HCT116 (cell line): ENCODE data around the gene GMPPA. TPM values are rescaled to one million over a fixed set of nuclear protein-coding genes. Genes with fewer than 3 reads are reported as not detected.

Experiments
- ATAC-seq: fragments of 200-7000 bp; cut with Tn5 transposase; 2 replicates; pipeline ENCODE4 v1.9.1; 2020; ENCODE audit warnings: mild to moderate bottlenecking, moderate library complexity
- BruUV-seq: library from RNA; stranded (reverse); fragments of 400-500 nt; replicated peaks from 2 replicates; lab custom pipeline; 2021; lab: Mats Ljungman, UMichigan
- CTCF ChIA-PET: fragments of 300-600 bp; sonication (Branson Sonifier 250); formaldehyde crosslinking; loops from one replicate; lab custom pipeline; 2021; ENCODE audit warnings: antibody characterized with exemption; lab: Charles Lee
- POLR2A ChIA-PET: fragments of 300-600, 350-600 bp; sonication (Branson Sonifier 250); formaldehyde crosslinking; loops from one replicate; lab custom pipeline; 2021; ENCODE audit warnings: antibody characterized with exemption; lab: Charles Lee
- RAD21 ChIA-PET, 2 experiments: fragments of 300-600 bp; sonication (Branson Sonifier 250); formaldehyde crosslinking; loops; one replicate each; lab custom pipeline; 2023; ENCODE audit warnings: low total read pairs in 2 of 2; ENCODE audit not compliant: uncharacterized antibody in 2 of 2, unreplicated experiment in 2 of 2, low non-redundant PET in 1 of 2; lab: Charles Lee
- DNase-seq: peaks from one replicate; pipeline ENCODE4 v3.0.0-alpha.2; 2010; ENCODE audit warnings: low read depth, low spot score
- H2AFZ ChIP-seq: fragments of 200-600 bp; shearing (Covaris generic), sonication (generic); 2 replicates; pipeline ENCODE4 v1.6.1; 2017; ENCODE audit warnings: low read depth, mixed run types, mixed read lengths, antibody characterized with exemption, low read length; ENCODE audit not compliant: poor library complexity, severe bottlenecking
- H3K27ac ChIP-seq: 2 replicates; pipeline ENCODE4 v1.5.1; 2012; ENCODE audit warnings: low read depth, low read length
- H3K27me3 ChIP-seq: fragments of 200-600 bp; sonication (generic); 2 replicates; pipeline ENCODE4 v1.6.1; 2016; ENCODE audit warnings: mixed run types, low read length, mixed read lengths; ENCODE audit not compliant: insufficient read depth
- H3K36me3 ChIP-seq, 2 experiments: fragments of 200-500 bp in 1 of 2; fragments of 200-600 bp in 1 of 2; sonication (Bioruptor generic) in 1 of 2; sonication (generic) in 1 of 2; 2 replicates each; pipeline versions ENCODE4 v1.5.1 to v1.6.1; 2014 to 2016; ENCODE audit warnings: low read length in 2 of 2, inconsistent platforms in 1 of 2, mixed read lengths in 1 of 2, mixed run types in 1 of 2; ENCODE audit not compliant: insufficient read depth in 2 of 2, control insufficient read depth in 1 of 2
- H3K4me1 ChIP-seq, 2 experiments: fragments of 200-600 bp in 1 of 2; sonication (generic) in 1 of 2; 2 replicates each; pipeline versions ENCODE4 v1.5.1 to v1.6.1; 2012 to 2017; ENCODE audit warnings: low read length in 2 of 2, inconsistent platforms in 1 of 2, mild to moderate bottlenecking in 1 of 2, mixed read lengths in 1 of 2, mixed run types in 1 of 2, moderate library complexity in 1 of 2; ENCODE audit not compliant: insufficient read depth in 2 of 2, control insufficient read depth in 1 of 2
- H3K4me2 ChIP-seq: fragments of 200-600 bp; sonication (generic); 2 replicates; pipeline ENCODE4 v1.6.1; 2017; ENCODE audit warnings: mixed run types, low read length, mixed read lengths
- H3K4me3 ChIP-seq, 2 experiments: fragments of 200-600 bp in 1 of 2; sonication (generic) in 1 of 2; replicated peaks in 1 of 2; 2 replicates each; pipeline ENCODE4 v1.5.1; 2011 to 2016; ENCODE audit warnings: low read length in 2 of 2, control low read depth in 1 of 2, low read depth in 1 of 2, mild to moderate bottlenecking in 1 of 2, mixed read lengths in 1 of 2, mixed run types in 1 of 2
- H3K79me2 ChIP-seq: fragments of 200-600 bp; sonication (generic); 2 replicates; pipeline ENCODE4 v1.6.1; 2017; ENCODE audit warnings: mild to moderate bottlenecking, mixed run types, low read length, moderate library complexity, mixed read lengths; ENCODE audit not compliant: insufficient read depth
- H3K9ac ChIP-seq: fragments of 200-600 bp; sonication (generic); 2 replicates; pipeline ENCODE4 v1.6.1; 2016; ENCODE audit warnings: low read length, mixed read lengths
- H3K9me2 ChIP-seq: fragments of 200-600 bp; sonication (generic), shearing (Covaris generic); 2 replicates; pipeline ENCODE4 v1.6.1; 2017; ENCODE audit warnings: mixed run types, mild to moderate bottlenecking, moderate library complexity; ENCODE audit not compliant: insufficient read depth
- H3K9me3 ChIP-seq, 2 experiments: fragments of 200-500 bp in 1 of 2; fragments of 200-600 bp in 1 of 2; sonication (Bioruptor generic) in 1 of 2; sonication (generic) in 1 of 2; 2 replicates each; pipeline ENCODE4 v1.6.1; 2014 to 2017; ENCODE audit warnings: low read length in 2 of 2, mixed read lengths in 2 of 2, inconsistent platforms in 1 of 2, low read depth in 1 of 2, mild to moderate bottlenecking in 1 of 2, mixed run types in 1 of 2, moderate library complexity in 1 of 2; ENCODE audit not compliant: control insufficient read depth in 1 of 2, insufficient read depth in 1 of 2
- H4K20me1 ChIP-seq: fragments of 200-600 bp; sonication (generic), shearing (Covaris generic); 2 replicates; pipeline ENCODE4 v1.6.1; 2017; ENCODE audit warnings: mixed run types, mild to moderate bottlenecking, moderate library complexity; ENCODE audit not compliant: insufficient read depth
- ATF3 ChIP-seq: IDR thresholded peaks from 2 replicates; pipeline ENCODE4 v1.6.1; 2012
- CEBPB ChIP-seq: IDR thresholded peaks from 2 replicates; pipeline ENCODE4 v1.6.1; 2012; ENCODE audit warnings: low read depth
- CTCF ChIP-seq, 3 experiments: fragments of 200-600 bp in 1 of 3; sonication (generic) in 1 of 3; IDR thresholded peaks in 2 of 3; conservative IDR thresholded peaks in 1 of 3; 2 replicates each; pipeline ENCODE4 v1.5.1; 2012 to 2017; ENCODE audit warnings: low read depth in 2 of 3, low read length in 2 of 3, antibody characterized with exemption in 1 of 3, borderline replicate concordance in 1 of 3, control low read depth in 1 of 3, mild to moderate bottlenecking in 1 of 3, mixed read lengths in 1 of 3, mixed run types in 1 of 3, moderate library complexity in 1 of 3; ENCODE audit not compliant: insufficient read depth in 1 of 3
- EGR1 ChIP-seq: IDR thresholded peaks from 2 replicates; pipeline ENCODE4 v1.6.1; 2012; ENCODE audit warnings: low read depth
- ELF1 ChIP-seq: IDR thresholded peaks from 2 replicates; pipeline ENCODE4 v1.6.1; 2012; ENCODE audit warnings: low read depth, borderline replicate concordance
- EZH2 ChIP-seq: fragments of 200-600 bp; sonication (generic); IDR thresholded peaks from 2 replicates; pipeline ENCODE4 v1.6.1; 2017; ENCODE audit warnings: antibody characterized with exemption, mixed run types
- JUND ChIP-seq: IDR thresholded peaks from 2 replicates; pipeline ENCODE4 v1.6.1; 2012
- MAX ChIP-seq: IDR thresholded peaks from 2 replicates; pipeline ENCODE4 v1.6.1; 2012
- POLR2A ChIP-seq: IDR thresholded peaks from 2 replicates; pipeline ENCODE4 v1.7.0; 2011; ENCODE audit warnings: borderline replicate concordance; ENCODE audit not compliant: insufficient read depth, insufficient read length; ENCODE audit errors: extremely low read depth
- POLR2AphosphoS5 ChIP-seq: IDR thresholded peaks from 2 replicates; pipeline ENCODE4 v1.6.1; 2011; ENCODE audit warnings: mild to moderate bottlenecking, low read depth, low read length, moderate library complexity
- RAD21 ChIP-seq: IDR thresholded peaks from 2 replicates; pipeline ENCODE4 v1.6.1; 2012; ENCODE audit warnings: low read depth, mild to moderate bottlenecking
- SIN3A ChIP-seq: IDR thresholded peaks from 2 replicates; pipeline ENCODE4 v1.6.1; 2012; ENCODE audit warnings: low read depth
- SP1 ChIP-seq: IDR thresholded peaks from 2 replicates; pipeline ENCODE4 v1.6.1; 2012; ENCODE audit warnings: low read depth
- SRF ChIP-seq: IDR thresholded peaks from 2 replicates; pipeline ENCODE4 v1.6.1; 2012; ENCODE audit warnings: low read depth
- TCF7L2 ChIP-seq: IDR thresholded peaks from 2 replicates; pipeline ENCODE4 v1.7.0; 2011; ENCODE audit warnings: borderline replicate concordance, inconsistent platforms; ENCODE audit not compliant: insufficient read depth, insufficient read length; ENCODE audit errors: extremely low read depth
- YY1 ChIP-seq: IDR thresholded peaks from 2 replicates; pipeline ENCODE4 v1.6.1; 2011; ENCODE audit warnings: low read length, low read depth, moderate library complexity, mild to moderate bottlenecking; ENCODE audit not compliant: insufficient replicate concordance; ENCODE audit errors: extremely low read depth
- ZFX ChIP-seq: fragments of 450-650 bp; IDR thresholded peaks from 2 replicates; pipeline ENCODE4 v1.6.1; 2017
- ZNF274 ChIP-seq: fragments of 200-500 bp; sonication (Bioruptor generic); IDR thresholded peaks from 2 replicates; pipeline ENCODE4 v1.6.1; 2014; ENCODE audit warnings: mild to moderate bottlenecking, low read depth, low read length, inconsistent platforms
- intact Hi-C: fragments of 100-400 bp; cut with micrococcal nuclease; formaldehyde crosslinking; loops from 2 replicates; pipeline ENCODE4 v1.10.0; 2022
- total RNA-seq: library from RNA; stranded (reverse); gene quantifications from one replicate; pipeline ENCODE4 v1.2.1, GENCODE V29; 2021; ENCODE audit not compliant: unreplicated experiment

Gene GMPPA
- total RNA-seq, 1 experiment from 2014 or later = 71.8 TPM

GRCh38 chr2:219459460-219460311 lies 39.0 kb upstream of the GMPPA start:
- H2AFZ ChIP-seq = no peak overlapping the region
- H3K36me3 ChIP-seq = peaks cover 3 to 14% of the 10 kb centered on the region in 2 experiments; a peak in 3 of 4 replicates
- POLR2A ChIA-PET = no interaction called here
- ATAC-seq = peak; percentile 85
- TF ChIP-seq ELF1 = no peak
- peak in 2 of 3 experiments; percentile 90 to 91; a peak in 4 of 6 replicates for TF ChIP-seq CTCF (IDR thresholded peaks at IDR 0.05 in 2 of 3, conservative IDR thresholded peaks at IDR 0.05 in 1 of 3; ENCODE audit: borderline replicate concordance in 1 of 3, insufficient read depth in 1 of 3, low read depth in 2 of 3, low read length in 2 of 3)
- TF ChIP-seq, all 23 proteins: peak for 1
- Histone ChIP-seq H3K9me3 (no peaks in the 10 kb centered on the region), H3K9me2 (no peaks in the 10 kb centered on the region), H4K20me1 (no peaks in the 10 kb centered on the region), H3K9ac (no peak overlapping the region), H3K79me2 (no peaks in the 10 kb centered on the region; the same call in 1 of the 2 replicates), H3K4me2 (0 out of 2 replicates have a peak overlapping the region, but pooled peaks have one; percentile 28), H3K4me3 (no peak overlapping the region), H3K4me1 (peaks cover 0 to 37% of the 10 kb centered on the region in 2 experiments; a peak in 2 of 4 replicates), H3K27ac (no peak overlapping the region), H3K27me3 (no peaks in the 10 kb centered on the region)
- intact Hi-C loops = loop anchor here (1.0 to 2.0 kb wide), 2 partner anchors 57 to 71 kb away; no protein-coding TSS in a partner anchor
- no peak for DNase-seq
- no TSS peak for BruUV-seq
- CTCF ChIA-PET = interaction anchor here (0.9 to 2.8 kb wide), 5 partner anchors 36 to 71 kb away, joined by 3 to 15 read pairs (median 6); partner anchors contain the start of gene GMPPA
- RAD21 ChIA-PET = interaction anchor here (0.6 to 1.7 kb wide), 3 partner anchors 62 to 70 kb away, joined by 5 to 13 read pairs (median 8); no protein-coding TSS in a partner anchor

GRCh38 chr2:219460424-219460926 lies 38.2 kb upstream of the GMPPA start:
- Histone ChIP-seq H3K9me3 (no peaks in the 10 kb centered on the region), H4K20me1 (no peaks in the 10 kb centered on the region), H3K9ac (no peak overlapping the region), H3K4me1 (peaks cover 0 to 36% of the 10 kb centered on the region in 2 experiments; a peak in 2 of 4 replicates), H3K4me3 (no peak overlapping the region), H3K79me2 (no peaks in the 10 kb centered on the region; the same call in 1 of the 2 replicates), H3K27me3 (no peaks in the 10 kb centered on the region), H3K9me2 (no peaks in the 10 kb centered on the region), H3K27ac (no peak overlapping the region), H3K4me2 (no peak overlapping the region), H2AFZ (no peak overlapping the region), H3K36me3 (peaks cover 3 to 14% of the 10 kb centered on the region in 2 experiments; a peak in 3 of 4 replicates)
- POLR2A ChIA-PET = no interaction called here
- intact Hi-C loops = no loop called here
- CTCF ChIA-PET = interaction anchor here (1.1 to 1.6 kb wide), 2 partner anchors 16 to 69 kb away, joined by 3 read pairs; no protein-coding TSS in a partner anchor
- RAD21 ChIA-PET = no interaction called here
- BruUV-seq = no TSS peak
- ATAC-seq (no peak), DNase-seq (no peak)
- TF ChIP-seq RAD21 (no peak), YY1 (no peak), SIN3A (no peak), ATF3 (no peak), POLR2A (no peak), SRF (no peak), TCF7L2 (no peak), POLR2AphosphoS5 (no peak), MAX (no peak), SP1 (no peak), ZFX (no peak), EGR1 (no peak), CEBPB (no peak), JUND (no peak), ZNF274 (no peak), EZH2 (no peak)
